HepG2 (cell line): ENCODE data around the gene CALY. TPM values are rescaled to one million over a fixed set of nuclear protein-coding genes. Genes with fewer than 3 reads are reported as not detected.

Experiments used
- ATAC-seq: fragments of 200-7000 bp; cut with Tn5 transposase; 3 replicates; pipeline ENCODE4 v1.9.1; 2020; ENCODE audit warnings: mild to moderate bottlenecking, moderate library complexity
- BruUV-seq: library from RNA; stranded (reverse); fragments of 400-500 nt; replicated peaks from 2 replicates; lab custom pipeline; 2021; lab: Mats Ljungman, UMichigan
- CTCF ChIA-PET: fragments of 300-600 bp; formaldehyde crosslinking; extraction: SDS; loops from one replicate; lab custom pipeline; 2021; ENCODE audit warnings: low total read pairs, inconsistent platforms, low intra/inter-chr PET ratio; lab: Yijun Ruan, JAX
- POLR2A ChIA-PET: fragments of 350-600 bp; sonication (Branson Sonifier 250); formaldehyde crosslinking; loops from one replicate; lab custom pipeline; 2020; ENCODE audit warnings: antibody characterized with exemption, inconsistent platforms; lab: Yijun Ruan, JAX
- DNase-seq: peaks from one replicate; pipeline ENCODE4 v3.0.0-alpha.2; 2015; ENCODE audit warnings: low spot score
- FAIRE-seq: peaks from 3 replicates; lab custom pipeline; 2011; peaks lifted over from hg19 to GRCh38; lab: Jason Lieb, UNC
- H2AFZ ChIP-seq: one replicate; pipeline ENCODE4 v1.6.1; 2011; ENCODE audit warnings: low read length, inconsistent platforms
- H3K27ac ChIP-seq: fragments of 300-600 bp; 3 replicates; pipeline ENCODE4 v1.8.0; 2011; ENCODE audit warnings: mixed run types, mild to moderate bottlenecking, mixed read lengths, low read length, inconsistent platforms; ENCODE audit not compliant: insufficient read depth; ENCODE audit errors: extremely low read length
- H3K27me3 ChIP-seq, 2 experiments: fragments of 200-600 bp in 1 of 2; 2 replicates in 1 of 2; 3 replicates in 1 of 2; pipeline versions ENCODE4 v1.6.0 to v1.8.0; 2011; ENCODE audit warnings: low read length in 2 of 2, mild to moderate bottlenecking in 2 of 2, moderate library complexity in 2 of 2, inconsistent platforms in 1 of 2; ENCODE audit not compliant: insufficient read depth in 2 of 2, control insufficient read depth in 1 of 2
- H3K36me3 ChIP-seq, 2 experiments: fragments of 200-600 bp in 1 of 2; replicated peaks in 1 of 2; 2 replicates in 1 of 2; 3 replicates in 1 of 2; pipeline versions ENCODE4 v1.5.1 to v1.8.0; 2011; ENCODE audit warnings: low read length in 2 of 2, inconsistent platforms in 1 of 2; ENCODE audit not compliant: insufficient read depth in 2 of 2, control insufficient read depth in 1 of 2
- H3K4me1 ChIP-seq: 2 replicates; pipeline ENCODE4 v1.5.1; 2012; ENCODE audit warnings: low read length, inconsistent platforms; ENCODE audit not compliant: insufficient read depth
- H3K4me2 ChIP-seq: 2 replicates; pipeline ENCODE4 v1.6.0; 2011; ENCODE audit warnings: low read depth, low read length, inconsistent platforms
- H3K4me3 ChIP-seq, 3 experiments: fragments of 200-600 bp in 1 of 3; sonication (generic), shearing (Covaris generic) in 1 of 3; replicated peaks in 1 of 3; 2 replicates each; pipeline ENCODE4 v1.5.1; 2011 to 2016; ENCODE audit warnings: low read length in 3 of 3, inconsistent platforms in 2 of 3, low read depth in 2 of 3, mild to moderate bottlenecking in 2 of 3, control low read depth in 1 of 3, mixed read lengths in 1 of 3; ENCODE audit not compliant: insufficient read depth in 1 of 3
- H3K79me2 ChIP-seq: one replicate; pipeline ENCODE4 v1.6.1; 2011; ENCODE audit warnings: low read length, inconsistent platforms; ENCODE audit not compliant: insufficient read depth
- H3K9ac ChIP-seq: 2 replicates; pipeline ENCODE4 v1.6.0; 2011; ENCODE audit warnings: mild to moderate bottlenecking, low read depth, low read length, inconsistent platforms; ENCODE audit not compliant: insufficient read depth
- H3K9me3 ChIP-seq: 2 replicates; pipeline ENCODE4 v1.5.1; 2012; ENCODE audit warnings: mild to moderate bottlenecking, low read length
- H4K20me1 ChIP-seq: 2 replicates; pipeline ENCODE4 v1.6.0; 2011; ENCODE audit warnings: inconsistent platforms, mild to moderate bottlenecking, low read length, moderate library complexity; ENCODE audit not compliant: insufficient read depth
- CENPX ChIP-seq: sonication (generic); formaldehyde crosslinking; IDR thresholded peaks from 2 replicates; pipeline ENCODE4 v1.9.0; 2021; ENCODE audit warnings: mild to moderate bottlenecking, missing genetic modification reagents, moderate library complexity
- ESRRA ChIP-seq: sonication (generic); formaldehyde crosslinking; IDR thresholded peaks from 2 replicates; pipeline ENCODE4 v1.5.1; 2020; ENCODE audit warnings: mild to moderate bottlenecking, low read depth, missing genetic modification reagents
- GATAD2A ChIP-seq: IDR thresholded peaks from 2 replicates; pipeline ENCODE4 v1.6.1; 2016
- HOXA5 ChIP-seq: sonication (generic); formaldehyde crosslinking; IDR thresholded peaks from 2 replicates; pipeline ENCODE4 v1.4.0; 2020; ENCODE audit warnings: missing genetic modification reagents
- IKZF1 ChIP-seq: fragments of 450-650 bp; IDR thresholded peaks from 2 replicates; pipeline ENCODE4 v1.7.1; 2016
- NONO ChIP-seq, 2 experiments: fragments of 450-650 bp in 1 of 2; sonication (generic) in 1 of 2; formaldehyde crosslinking in 1 of 2; IDR thresholded peaks in 1 of 2; conservative IDR thresholded peaks in 1 of 2; 2 replicates each; pipeline versions ENCODE4 v1.6.1 to v1.8.0; 2017 to 2022; ENCODE audit warnings: mild to moderate bottlenecking in 1 of 2, missing genetic modification reagents in 1 of 2, moderate library complexity in 1 of 2
- RFX3 ChIP-seq: IDR thresholded peaks from 2 replicates; pipeline ENCODE4 v1.6.1; 2016; ENCODE audit warnings: missing biosample characterization, missing genetic modification reagents
- SPEN ChIP-seq: sonication (generic); formaldehyde crosslinking; IDR thresholded peaks from 2 replicates; pipeline ENCODE4 v1.5.1; 2020; ENCODE audit warnings: low read depth, mild to moderate bottlenecking, missing genetic modification reagents
- WIZ ChIP-seq: sonication (generic); formaldehyde crosslinking; IDR thresholded peaks from 2 replicates; pipeline ENCODE4 v1.5.1; 2020; ENCODE audit warnings: mild to moderate bottlenecking, missing genetic modification reagents
- ZBTB3 ChIP-seq: sonication (generic); formaldehyde crosslinking; IDR thresholded peaks from 2 replicates; pipeline ENCODE4 v1.4.0; 2020; ENCODE audit warnings: low read depth, mild to moderate bottlenecking, moderate library complexity, missing genetic modification reagents, borderline replicate concordance
- ZNF207 ChIP-seq: fragments of 450-650 bp; IDR thresholded peaks from 2 replicates; pipeline ENCODE4 v1.6.1; 2016; ENCODE audit warnings: antibody characterized with exemption, borderline replicate concordance
- ZNF451 ChIP-seq: sonication (generic); formaldehyde crosslinking; IDR thresholded peaks from 2 replicates; pipeline ENCODE4 v1.5.0; 2020; ENCODE audit warnings: mild to moderate bottlenecking, missing genetic modification reagents
- ZNF567 ChIP-seq: sonication (generic); formaldehyde crosslinking; IDR thresholded peaks from 2 replicates; pipeline ENCODE4 v1.8.1; 2023; ENCODE audit warnings: mild to moderate bottlenecking, missing genetic modification reagents, borderline replicate concordance
- ZNF777 ChIP-seq: sonication (generic); formaldehyde crosslinking; IDR thresholded peaks from 2 replicates; pipeline ENCODE4 v1.4.0; 2020; ENCODE audit warnings: missing genetic modification reagents
- ZNF879 ChIP-seq: sonication (generic); formaldehyde crosslinking; IDR thresholded peaks from 2 replicates; pipeline ENCODE4 v1.8.1; 2023; ENCODE audit warnings: missing genetic modification reagents
- ZSCAN25 ChIP-seq: sonication (generic); formaldehyde crosslinking; IDR thresholded peaks from 2 replicates; pipeline ENCODE4 v1.8.0; 2022; ENCODE audit warnings: mild to moderate bottlenecking, missing genetic modification reagents
- WGBS: methylation state at CpG from one replicate; pipeline ENCODE4 v1.1.6; 2017; ENCODE audit warnings: low lambda C conversion rate; 5-methylcytosine and 5-hydroxymethylcytosine counted together
- in situ Hi-C: cut with HindIII; loops from 2 replicates; pipeline ENCODE4 v1.10.0; 2017; ENCODE audit warnings: low pct_unique_long_range_greater_than_20kb; ENCODE audit not compliant: extremely low pct_ligation_motif_present
- intact Hi-C: fragments of 100-400 bp; cut with micrococcal nuclease; formaldehyde crosslinking; loops from one replicate; pipeline ENCODE4 v1.10.0; 2022; ENCODE audit not compliant: unreplicated experiment
- polyA plus RNA-seq, 8 experiments: library from polyadenylated mRNA; depleted of rRNA in 3 of 8; stranded (reverse) in 7 of 8; unstranded in 1 of 8; fragments of >200 nt; fragmentation: Illumina TruSeq in 4 of 8; extraction: Trizol in 4 of 8; gene quantifications; 2 replicates each; pipeline versions ENCODE4 v1.2.1 to v1.2.3, GENCODE V29; 2011 to 2016; ENCODE audit warnings: low read depth in 4 of 8, missing spikeins in 1 of 8, mixed read lengths in 1 of 8; ENCODE audit not compliant: insufficient read depth in 1 of 8
- total RNA-seq, 5 experiments: library from RNA; depleted of rRNA; stranded (reverse); fragments of >200 nt; fragmentation: Illumina TruSeq; extraction: Trizol; gene quantifications; 2 replicates each; pipeline ENCODE4 v1.2.3, GENCODE V29; 2016; ENCODE audit warnings: low read depth in 1 of 5
- TF ChIP-seq, protein P1 (sequence below): IDR thresholded peaks from 2 replicates; pipeline ENCODE4 v1.6.1; 2016; ENCODE audit warnings: missing compliant biosample characterization, missing genetic modification reagents, borderline replicate concordance
- TF ChIP-seq, protein P2 (sequence below): sonication (generic); formaldehyde crosslinking; IDR thresholded peaks from 2 replicates; pipeline ENCODE4 v1.5.0; 2020; ENCODE audit warnings: missing genetic modification reagents
- TF ChIP-seq, protein P3 (sequence below), 2 experiments: sonication (generic) in 1 of 2; formaldehyde crosslinking in 1 of 2; IDR thresholded peaks; 2 replicates each; pipeline versions ENCODE4 v1.4.0 to v1.6.1; 2016 to 2020; ENCODE audit warnings: borderline replicate concordance in 1 of 2, low read depth in 1 of 2, mild to moderate bottlenecking in 1 of 2, missing genetic modification reagents in 1 of 2

Gene CALY
- total and polyA plus RNA-seq, 2 of the 13 experiments (the other 11 are each of a cell fraction or from before 2014, with no cell fraction given) = 0.08 TPM; not detected in 1

DNA sequence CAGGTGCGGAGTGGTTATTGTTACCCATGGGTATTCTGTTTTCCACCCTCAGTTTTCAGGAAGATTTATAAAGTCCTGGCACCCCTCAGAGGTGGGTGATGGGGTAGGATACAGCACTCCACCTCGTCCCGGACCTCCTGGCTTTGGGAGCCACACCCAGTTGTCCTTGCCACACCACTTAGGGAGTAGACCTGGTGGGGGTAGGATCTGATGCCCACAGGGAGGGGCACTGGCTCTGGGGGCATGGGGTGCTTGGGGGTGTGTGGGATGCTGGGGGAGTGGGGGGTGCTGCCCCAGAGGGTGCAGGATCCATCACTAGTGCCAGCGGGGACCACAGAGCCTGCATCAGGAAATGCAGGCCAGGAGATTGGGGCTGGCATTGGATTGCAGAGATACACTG is 23.5 kb downstream of the CALY start (continued):
- TF ChIP-seq, protein P1, sequence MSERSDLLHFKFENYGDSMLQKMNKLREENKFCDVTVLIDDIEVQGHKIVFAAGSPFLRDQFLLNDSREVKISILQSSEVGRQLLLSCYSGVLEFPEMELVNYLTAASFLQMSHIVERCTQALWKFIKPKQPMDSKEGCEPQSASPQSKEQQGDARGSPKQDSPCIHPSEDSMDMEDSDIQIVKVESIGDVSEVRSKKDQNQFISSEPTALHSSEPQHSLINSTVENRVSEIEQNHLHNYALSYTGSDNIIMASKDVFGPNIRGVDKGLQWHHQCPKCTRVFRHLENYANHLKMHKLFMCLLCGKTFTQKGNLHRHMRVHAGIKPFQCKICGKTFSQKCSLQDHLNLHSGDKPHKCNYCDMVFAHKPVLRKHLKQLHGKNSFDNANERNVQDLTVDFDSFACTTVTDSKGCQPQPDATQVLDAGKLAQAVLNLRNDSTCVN (CRISPR knock-in tag) = no peak
- TF ChIP-seq WIZ (CRISPR knock-in tag) (no peak), ESRRA (CRISPR knock-in tag) (no peak), SPEN (no peak)

DNA sequence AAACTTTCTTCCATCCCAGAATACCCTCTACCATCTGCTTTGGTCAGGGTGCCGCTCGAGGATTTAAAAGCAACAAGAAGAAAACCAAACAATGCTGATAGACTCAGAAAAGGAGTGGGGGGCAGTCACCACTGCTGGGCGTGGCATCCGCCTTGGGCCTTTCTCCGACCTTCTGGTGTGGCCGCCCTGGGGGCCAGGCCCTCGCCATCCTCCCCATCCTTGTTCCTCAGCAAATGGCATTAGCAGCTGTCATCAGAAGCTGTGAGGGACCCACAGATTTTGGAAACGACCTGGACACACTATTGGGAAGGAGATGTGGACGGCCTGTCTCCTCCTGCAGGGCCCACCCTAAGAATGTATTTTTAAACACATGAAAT is 23.9 kb downstream of the CALY start:
- no TSS peak for BruUV-seq
- FAIRE-seq (no peak), ATAC-seq (no peak), DNase-seq (no peak)
- no peak overlapping the region for H3K9ac ChIP-seq
- no peak for TF ChIP-seq ZNF879 (CRISPR knock-in tag)
- TF ChIP-seq RFX3 = no peak
- TF ChIP-seq ZNF207 = no peak
- no peak for TF ChIP-seq ZNF451 (CRISPR knock-in tag)
- TF ChIP-seq ZNF567 (CRISPR knock-in tag) = no peak
- TF ChIP-seq NONO (IDR thresholded peaks at IDR 0.05) = no peak
- TF ChIP-seq NONO (CRISPR knock-in tag; conservative IDR thresholded peaks at IDR 0.05) = no peak
- TF ChIP-seq, protein P2, sequence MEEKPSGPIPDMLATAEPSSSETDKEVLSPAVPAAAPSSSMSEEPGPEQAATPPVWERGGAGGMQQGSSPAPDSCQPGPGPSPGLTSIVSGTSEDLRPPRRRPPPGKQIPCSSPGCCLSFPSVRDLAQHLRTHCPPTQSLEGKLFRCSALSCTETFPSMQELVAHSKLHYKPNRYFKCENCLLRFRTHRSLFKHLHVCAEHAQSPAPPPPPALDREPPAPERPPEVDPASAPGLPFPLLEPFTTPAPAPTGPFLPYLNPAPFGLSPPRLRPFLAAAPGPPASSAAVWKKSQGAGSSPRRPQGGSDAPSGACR (CRISPR knock-in tag) = no peak
- no peak for TF ChIP-seq IKZF1
- no peak for TF ChIP-seq CENPX
- TF ChIP-seq GATAD2A (CRISPR knock-in tag) = no peak
- no peak for TF ChIP-seq HOXA5 (CRISPR knock-in tag)
- no peak for TF ChIP-seq ZBTB3 (CRISPR knock-in tag)
- TF ChIP-seq ZSCAN25 = no peak
- no peak for TF ChIP-seq ZNF777 (CRISPR knock-in tag)
- TF ChIP-seq, protein P3, sequence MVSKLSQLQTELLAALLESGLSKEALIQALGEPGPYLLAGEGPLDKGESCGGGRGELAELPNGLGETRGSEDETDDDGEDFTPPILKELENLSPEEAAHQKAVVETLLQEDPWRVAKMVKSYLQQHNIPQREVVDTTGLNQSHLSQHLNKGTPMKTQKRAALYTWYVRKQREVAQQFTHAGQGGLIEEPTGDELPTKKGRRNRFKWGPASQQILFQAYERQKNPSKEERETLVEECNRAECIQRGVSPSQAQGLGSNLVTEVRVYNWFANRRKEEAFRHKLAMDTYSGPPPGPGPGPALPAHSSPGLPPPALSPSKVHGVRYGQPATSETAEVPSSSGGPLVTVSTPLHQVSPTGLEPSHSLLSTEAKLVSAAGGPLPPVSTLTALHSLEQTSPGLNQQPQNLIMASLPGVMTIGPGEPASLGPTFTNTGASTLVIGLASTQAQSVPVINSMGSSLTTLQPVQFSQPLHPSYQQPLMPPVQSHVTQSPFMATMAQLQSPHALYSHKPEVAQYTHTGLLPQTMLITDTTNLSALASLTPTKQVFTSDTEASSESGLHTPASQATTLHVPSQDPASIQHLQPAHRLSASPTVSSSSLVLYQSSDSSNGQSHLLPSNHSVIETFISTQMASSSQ (IDR thresholded peaks at IDR 0.05; ENCODE audit: low read depth) = no peak
- TF ChIP-seq, protein P3 (CRISPR knock-in tag; IDR thresholded peaks at IDR 0.05; ENCODE audit: borderline replicate concordance) = no peak
- H3K4me1 ChIP-seq = peaks cover 9% of the 10 kb centered on the region; the same call in 1 of the 2 replicates
- H3K36me3 ChIP-seq = peaks cover 14 to 33% of the 10 kb centered on the region in 2 experiments; a peak in 4 of 5 replicates
- no peaks in the 10 kb centered on the region; the same call in 1 of the 2 replicates for H4K20me1 ChIP-seq
- H3K9me3 ChIP-seq = no peaks in the 10 kb centered on the region
- intact Hi-C loops = no loop called here
- ChIA-PET CTCF (no interaction called here), POLR2A (no interaction called here)
- H3K4me2 ChIP-seq = no peak overlapping the region
- H2AFZ ChIP-seq = no peak overlapping the region
- no peak overlapping the region for H3K4me3 ChIP-seq
- peaks cover 9% of the 10 kb centered on the region for H3K79me2 ChIP-seq
- in situ Hi-C loops = no loop called here
- WGBS = 91% methylated on average over 6 of the region's 9 CpGs
- no peak overlapping the region for H3K27ac ChIP-seq
- no peaks in the 10 kb centered on the region; a peak in 1 of 5 replicates for H3K27me3 ChIP-seq
